Endothelial cell of umbilical vein (primary cell): ENCODE measurements around the gene QDPR.

ENCODE experiments used
- CTCF ChIP-seq, 2 donors: IDR thresholded peaks; 1 replicate in 1 of 2; 2 replicates in 1 of 2; pipeline ENCODE4 v1.5.1; 2011; ENCODE audit warnings: low read length in 2 of 2, mild to moderate bottlenecking in 2 of 2, moderate library complexity in 2 of 2, control low read depth in 1 of 2, inconsistent platforms in 1 of 2, low read depth in 1 of 2; ENCODE audit not compliant: insufficient read depth in 1 of 2; ENCODE audit errors: extremely low read depth in 1 of 2
- EZH2 ChIP-seq: IDR thresholded peaks from 2 replicates; pipeline ENCODE4 v1.6.1; 2012; ENCODE audit warnings: borderline replicate concordance, low read depth, mild to moderate bottlenecking, moderate library complexity, low read length, inconsistent platforms; ENCODE audit not compliant: severe bottlenecking
- FOS ChIP-seq: IDR thresholded peaks from 2 replicates; pipeline ENCODE4 v1.6.1; 2011; ENCODE audit warnings: mild to moderate bottlenecking, low read length, moderate library complexity, borderline replicate concordance; ENCODE audit not compliant: insufficient read depth
- GATA2 ChIP-seq: IDR thresholded peaks from 2 replicates; pipeline ENCODE4 v1.7.0; 2011; ENCODE audit warnings: low read depth, mild to moderate bottlenecking, moderate library complexity, mixed read lengths, low read length; ENCODE audit not compliant: insufficient read length, insufficient read depth
- JUN ChIP-seq: IDR thresholded peaks from 2 replicates; pipeline ENCODE4 v1.6.1; 2011; ENCODE audit warnings: borderline replicate concordance, low read depth; ENCODE audit not compliant: insufficient read length, insufficient read depth
- MAX ChIP-seq: IDR thresholded peaks from 2 replicates; pipeline ENCODE4 v1.6.1; 2011; ENCODE audit not compliant: insufficient read depth, insufficient read length
- MYC ChIP-seq: IDR thresholded peaks from one replicate; pipeline ENCODE4 v1.6.1; 2011; ENCODE audit warnings: mild to moderate bottlenecking, low read depth, low read length
- POLR2A ChIP-seq: IDR thresholded peaks from 2 replicates; pipeline ENCODE4 v1.6.1; 2012; ENCODE audit warnings: low read depth, mild to moderate bottlenecking, control low read depth, low read length
- POLR2AphosphoS5 ChIP-seq: IDR thresholded peaks from 2 replicates; pipeline ENCODE4 v1.6.1; 2012; ENCODE audit warnings: low read depth, mild to moderate bottlenecking, control low read depth, low read length, moderate library complexity; ENCODE audit not compliant: insufficient read depth

- no peak for TF ChIP-seq POLR2AphosphoS5
- no peak for TF ChIP-seq CTCF (IDR thresholded peaks at IDR 0.05; ENCODE audit: extremely low read depth in 1 of 2, insufficient read depth in 1 of 2, low read depth in 1 of 2, low read length in 2 of 2)
- no peak for TF ChIP-seq MYC
- no peak for TF ChIP-seq FOS
- TF ChIP-seq MAX, result no peak
- TF ChIP-seq POLR2A, result no peak
- no peak for TF ChIP-seq EZH2
- no peak for TF ChIP-seq JUN
- TF ChIP-seq GATA2, result no peak
Measured at GRCh38 chr4:17504081-17504480, 7.8 kb downstream of the QDPR start.
